Measurements from ENCODE around the gene JAKMIP2. TPM values are rescaled to one million over a fixed set of nuclear protein-coding genes. Genes with fewer than 3 reads are reported as not detected.

Gene JAKMIP2
- total and polyA plus RNA-seq, 2 donors from 2014 or later = 0.38 to 0.71 TPM

GRCh38 chr5:147661541-147661940 is 121.0 kb downstream of the JAKMIP2 start:
- H3K4me3 ChIP-seq (ENCODE audit: low read length in 3 of 3) = no peak overlapping the region
- DNase-seq = no peak
- no peaks in the 10 kb centered on the region for H3K27me3 ChIP-seq (ENCODE audit: control insufficient read depth, insufficient read depth, low read length)
- H3K4me1 ChIP-seq (ENCODE audit: control insufficient read depth in 2 of 3, insufficient read depth in 2 of 3, low read depth in 1 of 3, low read length in 3 of 3) = no peaks in the 10 kb centered on the region
- no peak for TF ChIP-seq CTCF (IDR thresholded peaks at IDR 0.05; ENCODE audit: borderline replicate concordance, extremely low read depth, insufficient read depth)
- no peaks in the 10 kb centered on the region for H3K36me3 ChIP-seq (ENCODE audit: control insufficient read depth in 2 of 3, insufficient read depth in 3 of 3, low read length in 3 of 3)
- H3K9ac ChIP-seq (ENCODE audit: low read length in 3 of 3) = no peak overlapping the region
- no peak for FAIRE-seq
- H3K9me3 ChIP-seq (ENCODE audit: control insufficient read depth in 2 of 3, insufficient read depth in 1 of 3, low read length in 3 of 3) = no peaks in the 10 kb centered on the region
- H3K27ac ChIP-seq (ENCODE audit: low read depth in 2 of 2, low read length in 2 of 2) = no peak overlapping the region
- intact Hi-C loops (cut with DNase I) = no loop called here

- H3K4me1 ChIP-seq (ENCODE audit: control insufficient read depth in 2 of 3, insufficient read depth in 2 of 3, low read depth in 1 of 3, low read length in 3 of 3) = no peaks in the 10 kb centered on the region
- no peak overlapping the region for H3K27ac ChIP-seq (ENCODE audit: low read depth in 2 of 2, low read length in 2 of 2)
- TF ChIP-seq CTCF (IDR thresholded peaks at IDR 0.05; ENCODE audit: borderline replicate concordance, extremely low read depth, insufficient read depth) = no peak
- intact Hi-C loops (cut with DNase I) = no loop called here
- H3K4me3 ChIP-seq (ENCODE audit: low read length in 3 of 3) = no peak overlapping the region
- DNase-seq (no peak), FAIRE-seq (no peak)
- no peaks in the 10 kb centered on the region for H3K27me3 ChIP-seq (ENCODE audit: control insufficient read depth, insufficient read depth, low read length)
- H3K9me3 ChIP-seq (ENCODE audit: control insufficient read depth in 2 of 3, insufficient read depth in 1 of 3, low read length in 3 of 3) = no peaks in the 10 kb centered on the region
- no peak overlapping the region for H3K9ac ChIP-seq (ENCODE audit: low read length in 3 of 3)
- no peaks in the 10 kb centered on the region for H3K36me3 ChIP-seq (ENCODE audit: control insufficient read depth in 2 of 3, insufficient read depth in 3 of 3, low read length in 3 of 3)
These were observed 123.2 kb downstream of the JAKMIP2 start for GRCh38 chr5:147659166-147659929.

- no peaks in the 10 kb centered on the region for H3K36me3 ChIP-seq (ENCODE audit: control insufficient read depth in 2 of 3, insufficient read depth in 3 of 3, low read length in 3 of 3)
These were observed 124.1 kb downstream of the JAKMIP2 start for GRCh38 chr5:147658293-147658932.

More at GRCh38 chr5:147658293-147658932, 124.1 kb downstream of the JAKMIP2 start:
- Histone ChIP-seq H3K4me3 (ENCODE audit: low read length in 3 of 3) (no peak overlapping the region), H3K4me1 (ENCODE audit: control insufficient read depth in 2 of 3, insufficient read depth in 2 of 3, low read depth in 1 of 3, low read length in 3 of 3) (no peaks in the 10 kb centered on the region), H3K9ac (ENCODE audit: low read length in 3 of 3) (no peak overlapping the region), H3K27ac (ENCODE audit: low read depth in 2 of 2, low read length in 2 of 2) (no peak overlapping the region), H3K9me3 (ENCODE audit: control insufficient read depth in 2 of 3, insufficient read depth in 1 of 3, low read length in 3 of 3) (no peaks in the 10 kb centered on the region), H3K27me3 (ENCODE audit: control insufficient read depth, insufficient read depth, low read length) (no peaks in the 10 kb centered on the region)
- FAIRE-seq = no peak
- DNase-seq = peak in 1 of 5 donors; percentile 48
- no peak for TF ChIP-seq CTCF (IDR thresholded peaks at IDR 0.05; ENCODE audit: borderline replicate concordance, extremely low read depth, insufficient read depth)
- intact Hi-C loops (cut with DNase I) = no loop called here

Measured in kidney (tissue), 14 donors.